PFSK-1 (cell line): ENCODE measurements around the gene TK2.

Experiments
- POLR2AphosphoS5 ChIP-seq: IDR thresholded peaks from 2 replicates; pipeline ENCODE4 v1.6.1; 2012; ENCODE audit warnings: low read depth, mild to moderate bottlenecking, control low read depth, low read length, moderate library complexity
- TAF1 ChIP-seq: IDR thresholded peaks from 2 replicates; pipeline ENCODE4 v1.6.1; 2012; ENCODE audit warnings: low read length, control low read depth, borderline replicate concordance; ENCODE audit not compliant: insufficient read depth

DNA sequence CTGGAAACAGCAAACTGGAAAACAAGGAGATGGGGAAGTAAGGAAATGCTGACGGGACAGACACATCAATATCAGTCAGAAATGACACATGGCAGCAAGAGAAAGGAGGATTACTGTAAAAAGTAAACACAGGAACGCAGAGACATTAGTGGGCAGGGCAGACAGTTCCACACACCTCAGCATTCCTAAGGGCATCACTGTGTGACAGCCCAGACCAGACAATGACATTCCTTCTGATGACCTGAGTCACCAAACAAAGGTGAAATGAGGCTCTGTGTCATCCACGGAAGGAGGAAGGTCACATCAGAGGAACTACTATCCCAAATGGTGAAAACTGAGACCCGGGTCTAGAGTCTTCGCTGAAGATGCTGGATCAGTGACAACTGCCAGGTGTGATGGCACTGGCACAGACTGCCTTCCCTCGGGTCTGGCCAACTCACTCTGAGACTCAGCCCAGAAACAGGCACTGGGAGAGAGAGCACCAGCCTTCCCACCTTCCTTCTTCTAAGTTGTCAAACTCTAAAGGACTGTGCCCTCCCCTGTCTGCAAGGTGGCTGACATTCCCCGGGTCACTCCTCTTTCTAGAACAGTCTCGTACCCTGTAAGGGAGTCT lies 36.7 kb downstream of the TK2 start:
- TF ChIP-seq TAF1 (no peak), POLR2AphosphoS5 (no peak)
